K562 (cell line): ENCODE results near the gene PRXL2B. TPM values are rescaled to one million over a fixed set of nuclear protein-coding genes. Genes with fewer than 3 reads are reported as not detected.

ENCODE experiments used
- ATAC-seq: fragments of 200-7000 bp; cut with Tn5 transposase; 3 replicates; pipeline ENCODE4 v1.9.1; 2020; ENCODE audit warnings: moderate library complexity
- BruUV-seq: library from RNA; stranded (reverse); fragments of 400-500 nt; replicated peaks from 2 replicates; lab custom pipeline; 2021; lab: Mats Ljungman, UMichigan
- CTCF ChIA-PET: fragments of 300-600 bp; formaldehyde crosslinking; extraction: SDS; loops from one replicate; lab custom pipeline; 2021; ENCODE audit warnings: low intra/inter-chr PET ratio; lab: Yijun Ruan, JAX
- POLR2A ChIA-PET: fragments of 300-600, 350-650 bp; sonication (Branson Sonifier 250); formaldehyde crosslinking; extraction: SDS; loops from one replicate; lab custom pipeline; 2021; ENCODE audit warnings: antibody characterized with exemption, inconsistent platforms; lab: Yijun Ruan, JAX
- DNase-seq, 4 experiments: peaks; one replicate each; pipeline versions ENCODE4 v3.0.0 to v3.0.0-alpha.2; 2011 to 2018; ENCODE audit warnings: low spot score in 3 of 4, mixed read lengths in 3 of 4; ENCODE audit errors: extremely low read depth in 1 of 4
- FAIRE-seq: peaks from 2 replicates; lab custom pipeline; 2011; peaks lifted over from hg19 to GRCh38; lab: Jason Lieb, UNC
- H2AFZ ChIP-seq: 2 replicates; pipeline ENCODE4 v1.6.0; 2011; ENCODE audit warnings: low read depth, low read length, control low read depth, inconsistent platforms
- H3K27ac ChIP-seq: fragments of 200-600 bp; 3 replicates; pipeline ENCODE4 v1.8.0; 2011; ENCODE audit warnings: low read depth, mild to moderate bottlenecking, control low read depth, inconsistent platforms, low read length, moderate library complexity, mixed read lengths; ENCODE audit errors: extremely low read depth
- H3K27me3 ChIP-seq, 2 experiments: fragments of 300-600 bp in 1 of 2; 2 replicates in 1 of 2; 3 replicates in 1 of 2; pipeline versions ENCODE4 v1.6.0 to v1.8.0; 2011; ENCODE audit warnings: inconsistent platforms in 2 of 2, low read length in 2 of 2, mild to moderate bottlenecking in 1 of 2, mixed read lengths in 1 of 2, moderate library complexity in 1 of 2; ENCODE audit not compliant: control insufficient read depth in 2 of 2, insufficient read depth in 2 of 2
- H3K36me3 ChIP-seq: fragments of 300-600 bp; 3 replicates; pipeline ENCODE4 v1.8.0; 2011; ENCODE audit warnings: mild to moderate bottlenecking, low read length, inconsistent platforms; ENCODE audit not compliant: control insufficient read depth, insufficient read depth
- H3K4me1 ChIP-seq, 2 experiments: fragments of 200-600 bp in 1 of 2; replicated peaks in 1 of 2; 2 replicates in 1 of 2; 3 replicates in 1 of 2; pipeline versions ENCODE4 v1.5.1 to v1.8.0; 2011; ENCODE audit warnings: inconsistent platforms in 2 of 2, low read length in 2 of 2, mild to moderate bottlenecking in 1 of 2, mixed read lengths in 1 of 2, moderate library complexity in 1 of 2; ENCODE audit not compliant: control insufficient read depth in 2 of 2, insufficient read depth in 2 of 2
- H3K4me2 ChIP-seq: 2 replicates; pipeline ENCODE4 v1.6.1; 2011; ENCODE audit warnings: low read length, control low read depth, inconsistent platforms, mixed read lengths; ENCODE audit not compliant: insufficient read depth
- H3K4me3 ChIP-seq: fragments of 200-600 bp; sonication (generic), shearing (Covaris generic); 2 replicates; pipeline ENCODE4 v1.5.1; 2016; ENCODE audit warnings: control low read depth, inconsistent platforms
- H3K79me2 ChIP-seq: fragments of 200-600 bp; 3 replicates; pipeline ENCODE4 v1.8.0; 2011; ENCODE audit warnings: low read length, inconsistent platforms; ENCODE audit not compliant: control insufficient read depth, insufficient read depth
- H3K9ac ChIP-seq, 2 experiments: 2 replicates each; pipeline versions ENCODE4 v1.6.0 to v1.6.1; 2011; ENCODE audit warnings: low read depth in 2 of 2, low read length in 2 of 2, control low read depth in 1 of 2, inconsistent platforms in 1 of 2, mild to moderate bottlenecking in 1 of 2, mixed read lengths in 1 of 2; ENCODE audit not compliant: insufficient read depth in 1 of 2
- H3K9me1 ChIP-seq: one replicate; pipeline ENCODE4 v1.6.0; 2011; ENCODE audit warnings: inconsistent platforms, mild to moderate bottlenecking, low read length, moderate library complexity; ENCODE audit not compliant: control insufficient read depth, insufficient read depth
- H3K9me3 ChIP-seq: replicated peaks from 2 replicates; pipeline ENCODE4 v1.5.1; 2011; ENCODE audit warnings: low read depth, low read length, inconsistent platforms; ENCODE audit not compliant: control insufficient read depth, insufficient read depth
- H4K20me1 ChIP-seq: replicated peaks from 2 replicates; pipeline ENCODE4 v1.6.1; 2011; ENCODE audit warnings: low read length, inconsistent platforms, mixed read lengths; ENCODE audit not compliant: control insufficient read depth, insufficient read depth
- FOXP1 ChIP-seq: sonication (generic); formaldehyde crosslinking; IDR thresholded peaks from 2 replicates; pipeline ENCODE4 v1.8.0; 2022; ENCODE audit warnings: mild to moderate bottlenecking, missing genetic modification reagents
- HDGF ChIP-seq: fragments of 450-650 bp; IDR thresholded peaks from 2 replicates; pipeline ENCODE4 v1.6.1; 2016
- HES1 ChIP-seq: fragments of 450-650 bp; IDR thresholded peaks from 2 replicates; pipeline ENCODE4 v1.6.1; 2016; ENCODE audit warnings: low read depth, mild to moderate bottlenecking, moderate library complexity
- HNRNPUL1 ChIP-seq: fragments of 200-400 bp; formaldehyde crosslinking; IDR thresholded peaks from 2 replicates; pipeline ENCODE4 v1.6.1; 2017; ENCODE audit warnings: low read length
- ILK ChIP-seq: fragments of 450-650 bp; IDR thresholded peaks from 2 replicates; pipeline ENCODE4 v1.6.1; 2016; ENCODE audit warnings: missing genetic modification characterization, low read depth, mild to moderate bottlenecking, missing compliant biosample characterization, moderate library complexity, borderline replicate concordance
- RBM39 ChIP-seq: fragments of 200-400 bp; formaldehyde crosslinking; optimal IDR thresholded peaks from 2 replicates; pipeline ENCODE3; 2018; ENCODE audit warnings: low read depth, low read length
- RFX1 ChIP-seq: fragments of 450-650 bp; IDR thresholded peaks from 2 replicates; pipeline ENCODE4 v1.6.1; 2016; ENCODE audit warnings: mild to moderate bottlenecking, moderate library complexity
- SREBF1 ChIP-seq: fragments of 150-350 bp; IDR thresholded peaks from 2 replicates; pipeline ENCODE4 v1.6.1; 2014; ENCODE audit warnings: antibody characterized with exemption, low read depth, low read length, borderline replicate concordance
- ZBTB12 ChIP-seq: fragments of 250-450 bp; sonication (Bioruptor Pico); IDR thresholded peaks from 2 replicates; pipeline ENCODE4 v1.4.0; 2020
- ZNF174 ChIP-seq: fragments of 250-450 bp; sonication (Bioruptor Pico); IDR thresholded peaks from 2 replicates; pipeline ENCODE4 v1.4.0; 2020; ENCODE audit warnings: mild to moderate bottlenecking
- ZNF384 ChIP-seq: IDR thresholded peaks from 2 replicates; pipeline ENCODE4 v1.6.1; 2012; ENCODE audit warnings: low read depth, low read length, improper control_type of control experiment
- ZNF668 ChIP-seq: fragments of 250-450 bp; sonication (Bioruptor Pico); IDR thresholded peaks from 2 replicates; pipeline ENCODE4 v1.8.0; 2022; ENCODE audit warnings: mild to moderate bottlenecking, inconsistent platforms
- WGBS: fragments of 100-300 bp; shearing (Covaris generic); methylation state at CpG from one replicate; pipeline ENCODE4 v1.1.6; 2016; ENCODE audit warnings: low coverage, mixed read lengths; ENCODE audit not compliant: insufficient coverage; ENCODE audit errors: missing lambda C conversion rate; 5-methylcytosine and 5-hydroxymethylcytosine counted together
- in situ Hi-C: fragments of 300-500 bp; cut with MboI; formaldehyde crosslinking; loops from 4 replicates; pipeline ENCODE4 v1.15.0; 2018; ENCODE audit warnings: inconsistent platforms, mixed read lengths
- intact Hi-C: fragments of 100-400 bp; cut with micrococcal nuclease; formaldehyde crosslinking; loops from 2 replicates; pipeline ENCODE4 v1.14.2; 2022
- polyA plus RNA-seq, 8 experiments: library from polyadenylated mRNA; depleted of rRNA in 4 of 8; stranded (reverse) in 5 of 8; unstranded in 3 of 8; fragments of >200 nt; fragmentation: Nextera tagmentation in 2 of 8; fragmentation: Illumina TruSeq in 1 of 8; extraction: Ambion mirVana in 2 of 8; extraction: Trizol in 1 of 8; gene quantifications; 2 replicates each; pipeline versions ENCODE4 v1.2.1 to v1.2.3, GENCODE V29; 2011 to 2014; ENCODE audit warnings: inconsistent platforms in 1 of 8, missing spikeins in 1 of 8
- total RNA-seq, 7 experiments: library from RNA; depleted of rRNA in 6 of 7; stranded (reverse); fragments of >200 nt in 6 of 7; fragmentation: Illumina TruSeq in 2 of 7; extraction: Trizol in 2 of 7; gene quantifications; 2 replicates each; pipeline versions ENCODE4 v1.2.1 to v1.2.3, GENCODE V29; 2011 to 2021; ENCODE audit warnings: low replicate concordance in 1 of 7

The PRXL2B gene
- total and polyA plus RNA-seq, 9 of the 15 experiments (the other 6 are each of a cell fraction or from before 2014, with no cell fraction given), result 0.99 to 25.3 (median 11.8) TPM

GRCh38 chr1:2633366-2633935 is 46.9 kb downstream of the PRXL2B start:
- BruUV-seq, result no TSS peak
- Histone ChIP-seq H3K36me3 (no peaks in the 10 kb centered on the region), H3K79me2 (no peaks in the 10 kb centered on the region), H3K9me1 (no peaks in the 10 kb centered on the region), H3K27me3 (peaks cover 0 to 2% of the 10 kb centered on the region in 2 experiments; a peak in 1 of 5 replicates), H3K9me3 (peaks cover 10% of the 10 kb centered on the region), H3K9ac (peak overlapping the region in 1 of 2 experiments; percentile 8; a peak in 1 of 4 replicates), H3K4me1 (peaks cover 0 to 13% of the 10 kb centered on the region in 2 experiments; a peak in 1 of 5 replicates), H4K20me1 (no peaks in the 10 kb centered on the region), H3K27ac (no peak overlapping the region), H3K4me3 (no peak overlapping the region), H2AFZ (no peak overlapping the region), H3K4me2 (no peak overlapping the region)
- no peak for DNase-seq
- POLR2A ChIA-PET, result interaction anchor here (0.8 kb wide), 2 partner anchors 8 to 14 kb away, joined by 3 to 6 read pairs; no protein-coding TSS in a partner anchor
- in situ Hi-C loops (loop anchor here (10.0 kb wide), 1 partner anchor 219 kb away; the partner anchor contains the start of gene PEX10), intact Hi-C loops (no loop called here)
- FAIRE-seq, result no peak
- no peak for ATAC-seq
- 13% methylated on average over 12 of the region's 12 CpGs for WGBS
- CTCF ChIA-PET, result no interaction called here
- no peak for TF ChIP-seq SREBF1
- no peak for TF ChIP-seq ZNF174 (CRISPR knock-in tag)
- no peak for TF ChIP-seq HNRNPUL1
- no peak for TF ChIP-seq RBM39
- no peak for TF ChIP-seq HDGF
- no peak for TF ChIP-seq FOXP1 (CRISPR knock-in tag)
- no peak for TF ChIP-seq ZNF384
- no peak for TF ChIP-seq ZBTB12
- no peak for TF ChIP-seq RFX1
- no peak for TF ChIP-seq ILK (tag)
- TF ChIP-seq HES1, result no peak
- TF ChIP-seq ZNF668 (CRISPR knock-in tag), result no peak
